HG02642 (cell line): Measurements from ENCODE around the gene ODC1.

Experiments
- ATAC-seq: cut with Tn5 transposase; IDR thresholded peaks from one replicate; pipeline ENCODE4 v1.9.1; 2021; ENCODE audit warnings: mild to moderate bottlenecking; ENCODE audit not compliant: unreplicated experiment, poor library complexity

ODC1 gene

DNA sequence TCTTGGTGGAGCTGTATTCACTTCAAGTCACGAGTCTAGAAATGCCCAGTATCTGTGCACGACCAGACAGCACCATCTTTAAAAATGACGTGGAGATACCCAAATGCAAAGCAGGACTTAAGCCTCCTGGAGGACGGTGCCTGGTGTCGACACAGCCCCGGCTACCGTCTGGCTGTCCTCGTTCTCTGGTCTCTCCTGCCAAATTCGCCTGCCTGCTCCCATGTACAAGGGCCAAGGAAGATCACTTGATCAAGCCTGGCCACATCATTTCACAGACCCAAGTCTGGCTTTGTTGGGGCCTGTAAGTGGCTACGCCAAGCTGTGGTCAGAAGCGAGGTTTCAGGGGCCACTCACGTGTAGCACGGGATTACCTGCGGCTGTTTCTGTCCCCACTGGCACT, 9.4 kb downstream of the ODC1 start:
- no peak for ATAC-seq

DNA sequence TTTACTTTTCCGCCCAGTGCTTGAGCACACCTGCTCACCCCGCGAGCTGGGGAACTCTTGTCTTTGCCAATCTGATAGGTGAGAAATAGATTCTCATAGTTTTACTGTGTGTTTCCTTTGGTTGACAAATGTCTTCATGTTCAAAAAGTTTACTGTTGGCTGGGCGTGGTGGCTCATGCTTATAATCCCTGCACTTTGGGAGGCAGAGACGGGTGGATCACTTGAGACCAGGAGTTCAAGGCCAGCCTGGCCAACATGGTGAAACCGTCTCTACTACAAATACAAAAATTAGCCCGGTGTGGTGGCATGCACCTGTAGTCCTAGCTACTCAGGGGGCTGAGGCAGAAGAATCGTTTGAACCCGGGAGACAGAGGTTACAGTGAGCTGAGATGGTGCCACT, 10.3 kb downstream of the ODC1 start:
- no peak for ATAC-seq

DNA sequence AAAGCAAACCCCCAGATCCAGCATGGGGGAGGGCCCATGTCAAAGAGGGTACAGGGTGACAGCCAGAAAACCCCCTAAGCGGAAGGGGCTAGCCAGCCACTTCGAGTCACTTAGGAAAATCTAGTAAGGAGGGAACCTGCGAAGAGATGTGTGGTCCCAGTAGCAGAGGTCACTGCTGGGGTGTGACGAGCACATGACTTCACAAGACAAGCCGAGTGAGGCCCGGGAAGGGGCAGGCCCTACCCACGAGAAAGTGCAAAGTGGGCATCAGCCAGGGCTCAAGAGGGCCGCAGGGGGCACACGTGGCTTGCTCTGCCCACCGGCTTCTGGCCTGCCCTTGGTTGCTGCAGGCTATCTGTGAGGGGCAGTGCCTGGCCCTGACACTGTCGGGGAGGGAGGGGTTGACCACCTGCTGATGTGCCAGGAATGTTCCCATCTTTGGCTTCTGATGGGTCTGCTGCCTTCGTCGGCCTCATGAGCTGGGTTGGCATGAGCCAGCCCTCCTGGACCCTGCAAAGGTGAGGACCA, 11.5 kb downstream of the ODC1 start:
- ATAC-seq, result no peak

DNA sequence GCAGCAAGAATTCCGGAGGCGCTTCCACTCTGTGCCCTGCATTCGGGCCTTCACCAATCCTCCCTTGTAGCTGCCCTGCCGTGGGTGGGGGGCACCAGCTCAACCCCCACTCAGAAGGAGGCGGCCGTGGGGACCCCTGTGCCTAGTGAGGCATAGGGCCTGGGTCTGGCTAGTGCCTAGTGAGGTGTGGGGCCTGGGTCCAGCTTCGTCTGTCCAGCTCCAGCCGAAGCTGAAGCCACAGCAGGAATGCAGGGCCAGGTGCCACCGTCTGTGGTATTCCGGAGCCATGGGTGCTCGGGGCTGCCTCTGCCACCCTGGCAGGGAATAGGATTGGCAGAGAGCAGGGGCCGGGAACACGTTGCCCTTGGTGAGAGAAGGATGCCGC, 12.3 kb downstream of the ODC1 start:
- ATAC-seq, result no peak

DNA sequence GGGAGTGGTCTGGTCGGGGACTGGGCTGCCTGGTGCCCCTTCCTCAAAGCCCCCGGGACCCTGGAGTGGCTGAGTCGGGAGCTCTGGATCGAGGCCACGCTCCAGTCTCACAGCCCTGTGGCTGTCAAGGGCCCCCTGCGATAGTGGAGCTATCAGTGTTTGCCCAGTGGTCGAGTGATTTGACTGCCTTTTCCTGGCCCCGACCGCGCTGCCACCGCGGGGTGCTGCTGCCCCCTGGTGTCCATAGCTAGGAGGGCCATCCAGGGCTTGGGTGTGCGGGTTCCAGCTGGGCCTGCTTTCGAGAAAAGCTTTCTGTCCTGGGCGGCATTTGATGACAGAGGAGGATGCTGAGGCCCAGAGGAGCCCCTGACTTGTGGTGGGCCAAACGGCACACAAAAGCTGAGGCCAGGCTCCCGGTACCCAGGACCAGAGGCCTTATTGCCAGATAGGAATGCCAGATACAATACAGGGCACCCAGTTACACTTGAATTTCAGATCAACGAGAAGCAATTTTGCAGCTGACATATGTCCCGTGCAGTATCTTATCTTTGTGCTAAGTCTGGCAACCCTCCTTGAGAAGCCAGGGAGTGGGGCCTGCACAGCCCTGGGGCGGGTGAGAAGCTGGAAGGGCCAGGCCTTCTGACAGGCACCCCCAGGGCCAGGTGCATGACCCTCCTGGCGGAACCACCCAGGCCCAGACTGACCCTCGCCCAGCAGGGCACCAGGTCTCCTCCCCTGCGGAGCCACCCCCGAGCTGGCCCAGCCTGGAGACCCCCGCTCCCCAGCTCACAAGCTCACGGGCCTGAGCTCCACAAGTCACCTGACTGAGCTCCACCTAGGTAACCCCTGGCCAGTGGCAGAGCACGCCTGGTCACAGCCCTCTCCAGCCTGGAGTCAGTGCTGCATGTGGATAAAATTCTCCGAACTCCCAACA, 13.0 kb downstream of the ODC1 start:
- ATAC-seq, result peak; percentile 65

DNA sequence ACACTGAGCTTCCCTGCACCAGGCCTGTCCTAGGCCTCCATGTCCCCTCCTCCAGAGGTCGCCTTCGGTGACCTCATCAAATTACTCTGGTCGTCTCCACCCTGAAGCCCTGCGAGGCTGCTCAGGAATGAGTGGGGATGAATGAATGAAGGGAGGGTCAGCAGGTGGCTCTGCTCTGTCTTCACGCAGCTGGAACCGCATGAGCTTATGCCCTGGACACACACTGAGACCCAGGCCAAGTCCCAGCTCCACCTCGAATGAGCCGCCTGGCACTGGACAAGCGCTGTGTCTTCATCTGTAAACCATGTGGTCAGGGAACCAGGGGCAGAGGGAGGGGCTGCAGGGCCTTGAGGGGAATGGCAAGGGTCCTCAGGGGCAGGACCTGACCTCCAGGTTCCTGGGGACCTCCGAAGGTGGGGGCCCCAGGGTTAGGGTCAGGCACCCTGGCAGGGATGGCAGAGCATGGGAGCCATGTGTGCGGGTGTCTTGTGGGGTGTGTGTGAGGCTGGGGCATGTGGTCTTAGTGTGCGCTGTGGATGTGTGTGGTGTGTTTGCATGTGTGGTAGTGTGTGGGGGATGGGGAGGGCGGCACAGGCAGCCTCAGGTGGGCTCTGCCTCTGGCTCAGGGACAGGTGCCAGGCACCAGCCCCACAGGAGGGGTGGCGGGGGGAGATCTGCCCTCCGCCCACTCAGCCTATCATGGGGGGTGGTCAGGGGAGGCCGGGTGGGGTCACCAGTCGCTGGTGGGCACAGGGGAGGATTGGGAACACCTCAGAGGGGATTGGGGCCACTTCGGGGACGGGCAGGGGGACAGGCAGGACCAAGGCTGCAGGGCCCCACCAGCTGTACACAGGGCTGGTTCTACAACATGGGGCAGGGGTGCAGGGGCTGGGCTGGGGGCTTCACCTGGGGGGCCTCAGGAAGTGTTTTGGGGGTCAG, 13.9 kb downstream of the ODC1 start:
- ATAC-seq, result no peak

DNA sequence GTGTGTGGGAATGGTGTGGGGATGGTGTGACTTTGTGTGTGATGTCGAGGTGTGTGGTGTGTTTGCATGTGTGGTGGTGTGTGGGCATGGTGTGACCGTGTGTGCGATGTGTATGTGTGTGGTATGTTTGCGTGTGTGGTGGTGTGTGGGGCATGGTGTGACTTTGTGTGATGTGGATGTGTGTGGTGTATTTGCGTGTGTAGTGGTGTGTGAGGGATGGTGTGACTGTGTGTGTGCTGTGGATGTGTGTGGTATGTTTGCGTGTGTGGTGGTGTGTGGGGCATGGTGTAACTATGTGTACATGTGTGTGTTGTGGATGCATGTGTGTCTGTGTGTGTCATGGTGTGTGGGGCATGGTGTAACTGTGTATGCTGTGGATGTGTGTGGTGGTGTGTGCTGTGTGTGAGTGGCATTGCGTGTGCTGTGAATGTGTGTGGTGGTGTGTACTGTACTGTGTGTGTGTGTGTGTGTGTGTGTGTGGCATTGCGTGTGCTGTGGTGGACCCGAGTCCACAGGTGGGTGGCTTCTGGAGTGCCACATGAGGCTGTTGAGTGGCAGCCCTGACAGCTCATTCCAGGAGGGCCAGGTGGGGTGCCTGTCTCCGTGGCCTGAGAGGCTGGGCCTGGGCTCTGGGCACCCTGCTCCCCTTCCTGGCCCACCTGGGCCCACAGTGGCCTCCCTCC, 14.7 kb downstream of the ODC1 start:
- no peak for ATAC-seq

DNA sequence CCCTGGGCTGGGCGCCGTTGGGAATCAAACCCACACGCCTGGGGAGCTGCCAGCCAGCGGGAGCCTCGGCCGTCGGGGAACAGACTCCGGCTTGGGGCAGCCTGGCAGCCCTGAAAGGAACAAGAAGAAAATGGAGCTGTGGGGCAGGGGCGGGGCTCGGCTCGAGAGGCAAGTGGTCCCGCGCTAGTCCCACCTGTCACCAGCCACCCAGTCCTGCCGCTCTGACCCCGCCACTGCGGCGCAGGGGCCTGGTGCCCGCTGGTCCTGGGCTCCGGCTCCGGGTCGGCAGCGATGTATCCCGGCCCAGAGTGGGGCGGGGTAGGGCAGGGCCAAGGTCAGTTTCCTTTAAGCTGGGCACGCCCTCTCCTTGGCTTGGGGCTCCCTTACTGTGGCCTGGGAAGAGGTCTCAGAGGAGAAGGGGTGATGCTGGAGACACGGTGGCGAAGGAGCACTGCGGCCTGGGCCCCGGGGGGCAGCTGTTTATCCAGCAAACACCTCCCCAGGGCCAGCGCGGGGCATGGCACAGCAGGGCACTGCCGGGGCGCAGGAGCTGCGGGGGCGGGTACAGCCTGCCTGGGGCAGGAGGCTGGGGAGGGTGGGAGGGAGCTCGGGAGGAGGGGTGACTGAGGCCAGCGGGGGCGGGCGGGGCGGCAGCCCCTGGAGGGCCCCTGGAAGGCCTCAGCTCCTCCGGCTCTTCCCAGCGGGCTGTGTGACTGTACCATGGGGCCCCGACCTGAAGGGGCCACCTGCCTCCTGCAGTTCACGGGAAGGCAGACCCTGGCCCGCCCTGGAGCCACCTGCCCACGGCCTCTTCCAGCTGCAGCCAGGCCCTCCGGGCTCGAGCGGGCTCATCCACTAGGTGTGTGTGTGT, 15.6 kb downstream of the ODC1 start:
- ATAC-seq, result peak; percentile 70

DNA sequence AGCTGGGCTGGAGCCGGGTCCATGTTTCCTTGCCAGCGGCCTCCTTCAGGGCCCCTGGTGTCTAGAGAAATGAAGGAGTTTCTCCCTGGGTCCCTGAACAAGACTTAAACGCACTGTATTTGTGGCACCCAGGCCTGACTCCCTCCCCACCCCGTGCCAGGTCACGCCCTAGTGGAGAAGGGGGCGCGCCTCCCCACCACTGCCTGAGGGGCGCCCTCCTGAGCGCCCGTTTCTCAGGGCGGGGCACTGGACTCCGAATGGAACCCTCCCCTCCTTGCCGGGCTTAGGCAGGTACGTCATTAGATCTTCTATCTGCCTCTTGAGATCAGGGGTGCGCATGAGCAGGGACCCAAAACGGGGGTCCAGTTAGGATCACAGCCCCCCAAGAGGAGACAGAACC, 16.3 kb downstream of the ODC1 start:
- ATAC-seq, result no peak

DNA sequence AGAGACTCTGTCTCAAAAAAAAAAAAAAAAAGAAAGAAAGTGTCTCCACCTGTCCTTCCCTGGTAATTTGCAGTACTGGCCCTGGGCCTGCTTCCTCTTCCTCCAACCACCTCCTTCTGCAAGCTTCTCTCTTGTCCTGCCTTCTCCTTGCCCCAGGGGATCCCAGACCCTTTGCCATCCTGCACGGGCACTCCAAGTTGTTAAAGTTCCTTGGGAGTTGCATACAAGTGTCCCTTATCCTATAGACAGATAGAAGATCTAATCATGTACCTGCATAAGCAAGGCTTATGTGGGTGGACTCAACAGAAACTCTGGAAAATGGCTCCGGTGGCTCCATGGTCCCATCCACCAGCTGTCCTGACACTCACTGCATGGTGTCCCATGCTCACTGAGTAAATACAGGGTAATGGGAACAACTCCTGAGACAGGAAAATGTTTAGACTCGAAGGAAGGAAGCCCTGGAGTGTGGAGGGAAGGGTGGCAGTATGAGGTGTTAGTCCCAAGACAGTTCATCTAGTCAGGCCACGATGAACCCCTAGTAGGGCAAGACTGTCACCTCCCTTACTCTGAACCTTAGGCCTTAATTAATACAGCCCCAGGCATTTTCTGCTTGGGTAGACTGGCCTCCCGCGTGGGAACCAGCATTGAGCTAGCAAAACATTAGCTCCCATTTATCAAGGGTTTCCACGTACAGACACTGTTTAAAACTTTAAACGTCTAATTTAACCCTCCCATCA, 17.1 kb downstream of the ODC1 start:
- ATAC-seq, result no peak

DNA sequence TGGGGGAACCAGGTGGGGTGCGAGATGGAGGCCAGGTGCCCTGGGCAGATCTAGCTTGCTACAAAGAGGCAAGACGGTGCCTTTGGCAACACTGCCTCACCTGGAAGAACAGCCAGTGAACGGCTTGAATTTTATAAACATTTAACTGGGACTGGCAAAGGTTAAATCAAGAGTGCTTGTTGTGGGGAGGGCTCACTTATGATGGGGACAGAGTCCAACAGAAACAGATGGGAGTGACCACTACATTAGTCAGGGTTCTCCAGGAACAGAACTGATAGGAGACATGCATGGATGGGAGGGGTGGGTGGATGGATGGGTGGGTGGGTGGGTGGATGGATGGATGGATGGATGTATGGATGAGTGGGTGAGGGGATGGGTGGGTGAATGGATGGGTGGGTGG, 19.2 kb downstream of the ODC1 start:
- ATAC-seq, result no peak

DNA sequence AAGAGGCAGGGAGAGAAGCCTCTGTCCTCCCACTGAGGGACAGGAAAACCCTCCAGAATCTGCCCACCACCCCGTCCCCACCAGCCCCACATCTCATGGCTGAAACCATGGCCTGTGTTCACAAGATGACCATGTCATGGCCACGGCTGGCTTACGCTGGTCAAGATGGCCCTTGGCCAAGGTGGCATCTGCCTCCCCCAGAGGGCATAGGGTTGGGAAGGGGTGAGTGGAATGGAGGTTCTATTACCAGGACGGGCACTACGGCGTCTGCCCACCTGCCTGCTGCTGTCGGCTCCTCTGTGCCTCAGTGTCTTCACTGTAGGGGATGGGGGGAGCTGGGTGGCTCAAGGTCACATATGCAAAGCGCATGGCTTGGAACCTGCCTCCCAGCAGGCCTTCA, 19.8 kb downstream of the ODC1 start:
- no peak for ATAC-seq

DNA sequence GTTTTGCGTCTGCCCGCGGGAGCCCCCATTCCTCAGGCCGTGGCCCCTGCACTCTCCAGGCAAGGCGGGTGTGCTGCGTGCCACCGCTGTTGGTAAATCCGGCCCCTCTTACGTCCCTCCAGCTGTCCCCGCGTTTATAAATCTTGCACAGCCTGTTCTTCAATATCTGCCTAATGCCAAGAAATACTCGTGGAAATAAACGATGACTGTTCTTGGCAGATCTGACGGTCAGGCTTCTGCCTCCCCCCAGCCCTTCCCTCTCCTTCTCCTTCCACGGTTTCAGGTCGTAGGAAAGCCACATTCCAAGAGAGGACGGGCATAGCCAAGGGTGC, 20.5 kb downstream of the ODC1 start:
- ATAC-seq, result no peak

DNA sequence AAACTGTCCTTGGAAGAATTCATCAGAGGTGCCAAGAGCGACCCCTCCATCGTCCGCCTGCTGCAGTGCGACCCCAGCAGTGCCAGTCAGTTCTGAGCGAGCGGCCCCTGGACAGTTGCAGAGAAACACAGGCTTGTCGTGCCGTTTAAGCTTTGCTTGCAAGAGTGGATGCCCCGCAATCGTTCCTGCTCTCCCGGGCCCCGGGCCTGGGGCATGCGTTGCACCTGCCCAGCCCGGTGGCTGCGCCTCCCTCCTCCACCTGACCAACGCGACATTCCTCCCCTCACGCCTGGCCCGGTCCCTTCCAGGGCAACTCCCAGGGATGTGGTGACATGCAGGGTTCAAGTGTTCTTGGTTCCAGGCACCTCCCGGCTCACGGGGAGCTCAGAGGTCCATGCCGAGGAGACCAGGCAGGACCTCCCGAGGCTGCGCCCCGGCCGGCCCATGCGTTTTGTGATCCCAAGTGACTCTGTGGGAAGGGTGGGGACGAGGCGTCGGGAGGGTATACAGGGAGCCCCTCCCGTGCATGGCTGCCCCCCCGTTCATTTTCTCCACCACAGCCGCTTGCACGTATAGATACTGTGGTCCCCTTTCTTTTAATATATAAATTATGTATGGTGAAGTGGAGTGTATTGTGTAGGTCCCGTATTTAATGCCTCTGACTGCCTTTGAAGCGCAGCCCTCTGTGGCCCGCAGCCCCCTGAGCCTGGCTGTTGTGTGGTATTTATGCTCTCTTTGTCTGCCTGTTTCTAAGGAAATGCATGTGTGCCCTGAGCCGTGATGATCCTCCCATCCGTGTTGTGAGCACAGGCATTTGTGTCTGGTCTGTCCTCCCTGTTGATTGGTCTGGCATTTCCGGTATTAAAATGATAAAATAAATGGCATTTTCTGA, 21.2 kb downstream of the ODC1 start:
- no peak for ATAC-seq

DNA sequence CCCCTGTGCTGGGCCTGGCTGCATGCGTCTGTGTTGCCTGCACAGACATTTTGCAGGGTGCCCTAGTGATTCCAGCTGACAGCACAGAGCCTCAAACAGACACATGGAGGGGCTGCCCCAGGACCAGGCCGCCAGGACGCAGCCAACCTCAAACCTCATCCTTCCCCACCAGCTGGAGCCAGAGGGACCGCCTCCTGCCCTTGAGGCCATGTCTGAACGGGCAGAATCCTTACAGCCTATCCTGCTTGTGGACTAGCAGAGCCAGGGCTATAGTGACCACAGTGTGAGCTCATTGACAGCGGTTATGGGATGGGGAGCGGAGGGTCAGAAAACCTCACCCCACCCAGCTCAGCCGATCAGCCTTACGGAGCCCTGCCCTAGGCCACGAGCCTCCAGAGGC, 22.4 kb downstream of the ODC1 start:
- no peak for ATAC-seq

DNA sequence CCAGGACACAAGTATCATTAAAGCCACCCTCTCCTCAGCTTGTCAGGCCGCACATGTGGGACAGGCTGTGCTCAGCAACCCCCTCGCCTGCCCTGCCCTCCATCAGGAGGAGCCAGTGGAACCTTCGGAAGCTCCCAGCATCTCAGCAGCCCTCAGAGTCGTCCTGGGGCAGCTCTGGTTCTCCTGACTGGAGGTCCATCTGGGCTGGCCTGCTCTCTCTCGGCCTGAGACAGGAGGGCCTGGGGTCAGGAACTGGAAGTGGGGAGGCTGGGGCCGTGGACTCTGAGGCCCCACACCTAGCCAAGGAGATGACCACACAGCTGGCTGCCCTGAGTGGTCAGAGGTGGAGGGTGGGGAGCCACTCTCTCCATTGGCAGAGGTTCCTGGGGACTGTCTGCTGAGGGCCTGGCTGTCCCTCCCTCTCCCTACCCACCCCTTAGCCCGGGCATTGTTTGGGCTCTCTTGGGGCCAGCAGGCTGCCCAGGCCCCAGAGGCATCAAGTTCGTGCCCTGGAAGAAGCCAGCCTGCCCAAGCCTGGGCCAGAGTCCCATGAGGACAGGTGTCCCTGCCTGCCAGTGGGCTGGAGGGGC, 23.1 kb downstream of the ODC1 start:
- ATAC-seq, result no peak

DNA sequence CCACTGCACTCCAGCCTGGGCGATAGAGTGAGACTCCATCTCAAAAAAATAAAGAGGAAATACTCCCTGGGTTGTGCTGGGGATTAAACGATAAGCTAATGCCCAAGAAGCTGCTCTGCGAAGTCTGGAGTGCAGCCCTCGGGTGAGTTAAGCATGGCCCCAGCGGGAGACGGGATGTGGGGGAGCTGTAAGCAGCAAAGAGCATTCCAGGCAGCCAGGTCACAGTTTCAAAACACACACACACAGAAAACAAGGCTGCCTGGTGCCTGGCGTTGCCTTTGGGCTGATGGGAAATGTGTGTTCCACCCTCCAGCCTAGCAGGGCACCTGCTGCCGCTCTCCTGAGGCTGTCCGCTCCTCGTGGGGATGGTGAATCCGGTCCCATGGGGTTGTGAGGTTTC, 24.1 kb downstream of the ODC1 start:
- no peak for ATAC-seq

DNA sequence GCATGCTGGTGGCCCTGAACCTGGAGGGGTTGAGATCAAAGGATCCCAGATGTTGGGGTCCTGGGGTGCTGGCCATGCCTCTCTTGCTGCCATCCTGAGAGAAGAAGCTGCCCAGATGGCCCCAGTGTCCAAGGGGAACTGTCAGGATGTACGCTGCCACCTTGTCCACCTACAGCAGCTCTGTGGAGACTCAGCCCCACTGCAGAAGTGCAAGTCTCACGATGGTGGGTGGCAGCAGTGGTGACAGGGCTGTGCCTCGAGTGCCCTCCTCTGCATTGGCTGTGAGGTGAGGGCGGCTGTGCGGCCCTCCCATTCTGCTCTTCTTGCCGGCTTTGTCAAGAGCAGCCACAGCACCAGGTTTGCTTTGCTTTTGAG, 24.7 kb downstream of the ODC1 start:
- no peak for ATAC-seq
